Measurements from ENCODE around the gene RFX4.

DNA sequence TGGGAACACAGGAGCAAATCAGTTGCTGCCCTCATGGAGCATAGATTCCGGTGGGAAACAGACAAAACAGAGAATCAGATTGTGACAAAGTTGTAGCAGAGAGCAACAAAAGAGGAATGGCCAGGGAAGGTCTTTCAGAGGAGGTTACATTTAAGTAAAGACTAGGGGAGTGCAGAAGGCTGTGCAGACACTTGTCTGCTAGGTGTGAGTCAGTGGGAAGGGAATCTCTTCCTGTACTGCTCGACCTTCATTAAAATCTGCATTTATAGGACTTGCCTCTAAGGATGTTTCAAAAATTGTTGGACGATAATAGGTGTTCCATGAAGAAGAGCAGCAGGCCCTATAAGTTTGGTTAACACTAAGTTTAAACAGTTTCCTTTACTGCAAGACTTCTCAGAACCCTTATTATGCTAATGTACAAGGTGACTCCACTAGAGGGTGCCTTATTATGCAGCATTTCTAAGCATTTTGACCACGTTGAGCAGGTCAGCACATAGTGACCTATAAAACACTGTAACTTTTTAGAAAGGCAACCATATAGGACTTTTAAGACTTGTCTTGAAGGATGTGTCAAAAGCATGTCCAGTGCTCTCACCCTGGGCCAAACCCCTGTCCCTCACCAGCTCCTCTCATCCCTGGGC is 99.9 kb downstream of the RFX4 start:
- TF ChIP-seq POLR2A (IDR thresholded peaks at IDR 0.05; ENCODE audit: control extremely low read depth in 1 of 2, low read depth in 2 of 2, low read length in 2 of 2) (no peak), EP300 (IDR thresholded peaks at IDR 0.05; ENCODE audit: borderline replicate concordance in 1 of 2, low read depth in 2 of 2, low read length in 2 of 2) (no peak), CEBPB (IDR thresholded peaks at IDR 0.05; ENCODE audit: low read depth, low read length) (no peak), MAFK (IDR thresholded peaks at IDR 0.05; ENCODE audit: low read depth, low read length) (no peak), TAF1 (IDR thresholded peaks at IDR 0.05; ENCODE audit: low read depth, low read length) (no peak), SIN3A (conservative IDR thresholded peaks at IDR 0.05 in 1 of 2, IDR thresholded peaks at IDR 0.05 in 1 of 2; ENCODE audit: low read depth in 1 of 2, low read length in 2 of 2) (no peak)
- TF ChIP-seq, protein P1, sequence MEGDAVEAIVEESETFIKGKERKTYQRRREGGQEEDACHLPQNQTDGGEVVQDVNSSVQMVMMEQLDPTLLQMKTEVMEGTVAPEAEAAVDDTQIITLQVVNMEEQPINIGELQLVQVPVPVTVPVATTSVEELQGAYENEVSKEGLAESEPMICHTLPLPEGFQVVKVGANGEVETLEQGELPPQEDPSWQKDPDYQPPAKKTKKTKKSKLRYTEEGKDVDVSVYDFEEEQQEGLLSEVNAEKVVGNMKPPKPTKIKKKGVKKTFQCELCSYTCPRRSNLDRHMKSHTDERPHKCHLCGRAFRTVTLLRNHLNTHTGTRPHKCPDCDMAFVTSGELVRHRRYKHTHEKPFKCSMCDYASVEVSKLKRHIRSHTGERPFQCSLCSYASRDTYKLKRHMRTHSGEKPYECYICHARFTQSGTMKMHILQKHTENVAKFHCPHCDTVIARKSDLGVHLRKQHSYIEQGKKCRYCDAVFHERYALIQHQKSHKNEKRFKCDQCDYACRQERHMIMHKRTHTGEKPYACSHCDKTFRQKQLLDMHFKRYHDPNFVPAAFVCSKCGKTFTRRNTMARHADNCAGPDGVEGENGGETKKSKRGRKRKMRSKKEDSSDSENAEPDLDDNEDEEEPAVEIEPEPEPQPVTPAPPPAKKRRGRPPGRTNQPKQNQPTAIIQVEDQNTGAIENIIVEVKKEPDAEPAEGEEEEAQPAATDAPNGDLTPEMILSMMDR (IDR thresholded peaks at IDR 0.05; ENCODE audit: control extremely low read depth in 1 of 3, insufficient read depth in 1 of 3, low read depth in 1 of 3, low read length in 3 of 3) = no peak
